ENCODE results near the gene LIF. TPM values are rescaled to one million over a fixed set of nuclear protein-coding genes. Genes with fewer than 3 reads are reported as not detected.

The LIF gene
- total and polyA plus RNA-seq, 8 donors, result 0.35 to 5.0 (median 2.2) TPM; not detected in 2

- DNase-seq, result no peak
- Histone ChIP-seq H3K4me1 (peaks cover 6 to 44% (median 17%) of the 10 kb centered on the region in 4 donors), H3K27me3 (no peaks in the 10 kb centered on the region), H3K27ac (no peak overlapping the region), H3K36me3 (no peaks in the 10 kb centered on the region), H3K9me3 (no peaks in the 10 kb centered on the region), H3K4me3 (no peak overlapping the region)
- WGBS, 5 donors, result 81 to 91% (median 88%) methylated on average over 8 of the region's 8 CpGs
- intact Hi-C loops (cut with DNase I; ENCODE audit: low total_unique reads), result loop anchor here (5.0 kb wide), 1 partner anchor 153 kb away; no protein-coding TSS in a partner anchor
- TF ChIP-seq POLR2AphosphoS5 (IDR thresholded peaks at IDR 0.05) (no peak), EP300 (IDR thresholded peaks at IDR 0.05) (no peak), POLR2A (IDR thresholded peaks at IDR 0.05) (no peak), CTCF (IDR thresholded peaks at IDR 0.05) (no peak)
Observed at GRCh38 chr22:30260682-30261081, 14.1 kb upstream of the LIF start.

GRCh38 chr22:30260276-30260675, 13.7 kb upstream of the LIF start:
- H3K27me3 ChIP-seq, result no peaks in the 10 kb centered on the region
- 84 to 95% (median 91%) methylated on average over 10 to 11 of the region's 11 CpGs for WGBS, 5 donors
- TF ChIP-seq EP300 (IDR thresholded peaks at IDR 0.05) (no peak), POLR2A (IDR thresholded peaks at IDR 0.05) (no peak), POLR2AphosphoS5 (IDR thresholded peaks at IDR 0.05) (no peak), CTCF (IDR thresholded peaks at IDR 0.05) (no peak)
- no peaks in the 10 kb centered on the region for H3K36me3 ChIP-seq
- H3K4me1 ChIP-seq, result peaks cover 6 to 44% (median 17%) of the 10 kb centered on the region in 4 donors
- no peak for DNase-seq
- intact Hi-C loops (cut with DNase I; ENCODE audit: low total_unique reads), result loop anchor here (5.0 kb wide), 1 partner anchor 153 kb away; no protein-coding TSS in a partner anchor
- no peak overlapping the region for H3K4me3 ChIP-seq
- H3K9me3 ChIP-seq, result no peaks in the 10 kb centered on the region
- no peak overlapping the region for H3K27ac ChIP-seq

GRCh38 chr22:30254314-30254713, 7.8 kb upstream of the LIF start:
- intact Hi-C loops (cut with DNase I; ENCODE audit: low total_unique reads), result loop anchor here (5.0 kb wide), 1 partner anchor 142 kb away; no protein-coding TSS in a partner anchor

GRCh38 chr22:30253205-30253852, 6.8 kb upstream of the LIF start:
- peak overlapping the region; percentile 7 to 64 (median 57) for H3K27ac ChIP-seq
- peak; percentile 43 to 92 for DNase-seq
- 15 to 42% (median 27%) methylated on average over 21 to 22 of the region's 22 CpGs for WGBS, 5 donors
- TF ChIP-seq CTCF (IDR thresholded peaks at IDR 0.05), result no peak
- no peak for TF ChIP-seq POLR2AphosphoS5 (IDR thresholded peaks at IDR 0.05)
- no peak for TF ChIP-seq EP300 (IDR thresholded peaks at IDR 0.05)
- no peak for TF ChIP-seq POLR2A (IDR thresholded peaks at IDR 0.05)
- no peak overlapping the region for H3K4me3 ChIP-seq
- no peaks in the 10 kb centered on the region for H3K9me3 ChIP-seq
- H3K4me1 ChIP-seq, result peaks cover 27 to 73% (median 42%) of the 10 kb centered on the region in 4 donors
- H3K27me3 ChIP-seq, result peaks cover 0 to 14% (median 0%) of the 10 kb centered on the region in 3 donors
- H3K36me3 ChIP-seq, result no peaks in the 10 kb centered on the region
- intact Hi-C loops (cut with DNase I; ENCODE audit: low total_unique reads), result loop anchor here (5.0 kb wide), 1 partner anchor 141 kb away; no protein-coding TSS in a partner anchor

More at GRCh38 chr22:30254314-30254713, 7.8 kb upstream of the LIF start:
- Histone ChIP-seq H3K27me3 (peaks cover 0 to 4% (median 0%) of the 10 kb centered on the region in 3 donors), H3K4me3 (no peak overlapping the region), H3K27ac (peak overlapping the region in 2 of 5 donors; percentile 13 to 62), H3K9me3 (no peaks in the 10 kb centered on the region), H3K36me3 (no peaks in the 10 kb centered on the region), H3K4me1 (peaks cover 22 to 70% (median 33%) of the 10 kb centered on the region in 4 donors)
- DNase-seq, result no peak
- TF ChIP-seq EP300 (IDR thresholded peaks at IDR 0.05) (no peak), POLR2AphosphoS5 (IDR thresholded peaks at IDR 0.05) (no peak), CTCF (IDR thresholded peaks at IDR 0.05) (no peak), POLR2A (IDR thresholded peaks at IDR 0.05) (no peak)
- 70 to 89% (median 82%) methylated on average over 6 of the region's 6 CpGs for WGBS, 5 donors

Measured in stomach (tissue), 9 donors.